SK-N-SH treated with all-trans-retinoic acid at 6 μM for 48 hours (cell line): ENCODE results near the gene KCNS1.

Source experiments
- CSDC2 ChIP-seq: fragments of 250-450 bp; sonication (Bioruptor Pico); IDR thresholded peaks from 2 replicates; pipeline ENCODE4 v1.5.0; 2020; ENCODE audit warnings: mild to moderate bottlenecking, moderate library complexity
- ZFP3 ChIP-seq: fragments of 250-450 bp; sonication (Bioruptor Pico); IDR thresholded peaks from 2 replicates; pipeline ENCODE4 v1.5.0; 2020; ENCODE audit warnings: mild to moderate bottlenecking, moderate library complexity
- ZNF70 ChIP-seq: fragments of 450-650 bp; formaldehyde crosslinking; IDR thresholded peaks from 2 replicates; pipeline ENCODE4 v1.5.0; 2020; ENCODE audit warnings: mild to moderate bottlenecking, moderate library complexity
- TF ChIP-seq, protein P1 (sequence below): fragments of 250-450 bp; sonication (Bioruptor Pico); IDR thresholded peaks from 2 replicates; pipeline ENCODE4 v1.5.1; 2020; ENCODE audit warnings: low read depth, mild to moderate bottlenecking, moderate library complexity
- TF ChIP-seq, protein P2 (sequence below): fragments of 250-450 bp; sonication (Bioruptor Pico); IDR thresholded peaks from 2 replicates; pipeline ENCODE4 v1.8.0; 2020; ENCODE audit warnings: mild to moderate bottlenecking, moderate library complexity, borderline replicate concordance
- TF ChIP-seq, protein P3 (sequence below): fragments of 250-450 bp; sonication (Bioruptor Pico); IDR thresholded peaks from 2 replicates; pipeline ENCODE4 v1.5.1; 2021; ENCODE audit warnings: mild to moderate bottlenecking, moderate library complexity

DNA sequence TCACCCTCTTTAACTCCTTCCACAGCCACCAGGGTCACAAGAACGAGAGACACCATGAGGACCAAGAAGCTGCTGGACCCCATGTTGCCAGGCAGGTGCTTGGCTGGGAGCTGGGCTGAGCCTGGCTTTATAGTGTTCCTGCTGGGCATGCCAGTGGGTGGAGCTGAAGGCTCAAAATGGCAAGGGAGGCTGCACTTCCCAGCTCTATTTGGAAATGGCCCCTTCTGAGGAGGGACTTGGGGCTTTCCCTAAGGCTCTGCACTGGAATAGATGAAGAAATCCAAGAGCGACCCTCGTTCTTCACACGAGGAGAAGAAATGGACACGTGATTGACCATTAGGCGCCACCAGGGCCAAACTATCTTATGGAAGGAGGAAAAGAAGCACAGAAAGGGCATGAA is 23.4 kb upstream of the KCNS1 start, which contains the start of gene WFDC12:
- no peak for TF ChIP-seq CSDC2 (CRISPR knock-in tag)
- TF ChIP-seq, protein P1, sequence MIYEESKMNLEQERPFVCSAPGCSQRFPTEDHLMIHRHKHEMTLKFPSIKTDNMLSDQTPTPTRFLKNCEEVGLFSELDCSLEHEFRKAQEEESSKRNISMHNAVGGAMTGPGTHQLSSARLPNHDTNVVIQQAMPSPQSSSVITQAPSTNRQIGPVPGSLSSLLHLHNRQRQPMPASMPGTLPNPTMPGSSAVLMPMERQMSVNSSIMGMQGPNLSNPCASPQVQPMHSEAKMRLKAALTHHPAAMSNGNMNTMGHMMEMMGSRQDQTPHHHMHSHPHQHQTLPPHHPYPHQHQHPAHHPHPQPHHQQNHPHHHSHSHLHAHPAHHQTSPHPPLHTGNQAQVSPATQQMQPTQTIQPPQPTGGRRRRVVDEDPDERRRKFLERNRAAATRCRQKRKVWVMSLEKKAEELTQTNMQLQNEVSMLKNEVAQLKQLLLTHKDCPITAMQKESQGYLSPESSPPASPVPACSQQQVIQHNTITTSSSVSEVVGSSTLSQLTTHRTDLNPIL: no peak
- TF ChIP-seq ZFP3 (CRISPR knock-in tag): no peak
- TF ChIP-seq, protein P2, sequence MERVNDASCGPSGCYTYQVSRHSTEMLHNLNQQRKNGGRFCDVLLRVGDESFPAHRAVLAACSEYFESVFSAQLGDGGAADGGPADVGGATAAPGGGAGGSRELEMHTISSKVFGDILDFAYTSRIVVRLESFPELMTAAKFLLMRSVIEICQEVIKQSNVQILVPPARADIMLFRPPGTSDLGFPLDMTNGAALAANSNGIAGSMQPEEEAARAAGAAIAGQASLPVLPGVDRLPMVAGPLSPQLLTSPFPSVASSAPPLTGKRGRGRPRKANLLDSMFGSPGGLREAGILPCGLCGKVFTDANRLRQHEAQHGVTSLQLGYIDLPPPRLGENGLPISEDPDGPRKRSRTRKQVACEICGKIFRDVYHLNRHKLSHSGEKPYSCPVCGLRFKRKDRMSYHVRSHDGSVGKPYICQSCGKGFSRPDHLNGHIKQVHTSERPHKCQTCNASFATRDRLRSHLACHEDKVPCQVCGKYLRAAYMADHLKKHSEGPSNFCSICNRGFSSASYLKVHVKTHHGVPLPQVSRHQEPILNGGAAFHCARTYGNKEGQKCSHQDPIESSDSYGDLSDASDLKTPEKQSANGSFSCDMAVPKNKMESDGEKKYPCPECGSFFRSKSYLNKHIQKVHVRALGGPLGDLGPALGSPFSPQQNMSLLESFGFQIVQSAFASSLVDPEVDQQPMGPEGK (CRISPR knock-in tag): no peak
- no peak for TF ChIP-seq ZNF70 (CRISPR knock-in tag)
- TF ChIP-seq, protein P3, sequence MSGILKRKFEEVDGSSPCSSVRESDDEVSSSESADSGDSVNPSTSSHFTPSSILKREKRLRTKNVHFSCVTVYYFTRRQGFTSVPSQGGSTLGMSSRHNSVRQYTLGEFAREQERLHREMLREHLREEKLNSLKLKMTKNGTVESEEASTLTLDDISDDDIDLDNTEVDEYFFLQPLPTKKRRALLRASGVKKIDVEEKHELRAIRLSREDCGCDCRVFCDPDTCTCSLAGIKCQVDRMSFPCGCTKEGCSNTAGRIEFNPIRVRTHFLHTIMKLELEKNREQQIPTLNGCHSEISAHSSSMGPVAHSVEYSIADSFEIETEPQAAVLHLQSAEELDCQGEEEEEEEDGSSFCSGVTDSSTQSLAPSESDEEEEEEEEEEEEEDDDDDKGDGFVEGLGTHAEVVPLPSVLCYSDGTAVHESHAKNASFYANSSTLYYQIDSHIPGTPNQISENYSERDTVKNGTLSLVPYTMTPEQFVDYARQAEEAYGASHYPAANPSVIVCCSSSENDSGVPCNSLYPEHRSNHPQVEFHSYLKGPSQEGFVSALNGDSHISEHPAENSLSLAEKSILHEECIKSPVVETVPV (CRISPR knock-in tag): no peak
